ENCODE measurements around the gene SORT1. TPM values are rescaled to one million over a fixed set of nuclear protein-coding genes. Genes with fewer than 3 reads are reported as not detected.

The SORT1 gene
- total and polyA plus RNA-seq, 7 experiments from 2014 or later, result 1.0 to 25.6 (median 1.8) TPM; not detected in 2

GRCh38 chr1:109386054-109386717 is 11.5 kb downstream of the SORT1 start:
- Histone ChIP-seq H3K27me3 (ENCODE audit: control insufficient read depth in 2 of 2, insufficient read depth in 2 of 2, low read length in 2 of 2) (no peaks in the 10 kb centered on the region), H3K4me3 (ENCODE audit: low read length) (no peak overlapping the region), H3K36me3 (ENCODE audit: control insufficient read depth in 2 of 3, insufficient read depth in 3 of 3, low read length in 3 of 3) (no peaks in the 10 kb centered on the region), H3K4me1 (ENCODE audit: control insufficient read depth in 2 of 2, insufficient read depth in 2 of 2, low read length in 2 of 2) (no peaks in the 10 kb centered on the region), H3K27ac (ENCODE audit: low read depth, low read length) (no peak overlapping the region), H3K9me3 (ENCODE audit: control insufficient read depth in 2 of 3, low read length in 3 of 3) (no peaks in the 10 kb centered on the region)
- Mint-ChIP-seq H3K27ac (no peak overlapping the region), H3K27me3 (peaks cover 10 to 22% (median 21%) of the 10 kb centered on the region in 5 donors), H3K4me3 (no peak overlapping the region), H3K4me1 (peaks cover 0 to 9% (median 0%) of the 10 kb centered on the region in 7 donors), H3K36me3 (no peaks in the 10 kb centered on the region), H3K9me3 (peaks cover 0 to 1% (median 0%) of the 10 kb centered on the region in 11 donors)
- DNase-seq (no peak), ATAC-seq (no peak)
- intact Hi-C loops (cut with micrococcal nuclease), result no loop called here
- POLR2A ChIA-PET, result no interaction called here
- CTCF ChIA-PET, result no interaction called here

GRCh38 chr1:109385417-109385816 is 12.3 kb downstream of the SORT1 start:
- Histone ChIP-seq H3K9me3 (ENCODE audit: control insufficient read depth in 2 of 3, low read length in 3 of 3) (no peaks in the 10 kb centered on the region), H3K4me3 (ENCODE audit: low read length) (no peak overlapping the region), H3K27me3 (ENCODE audit: control insufficient read depth in 2 of 2, insufficient read depth in 2 of 2, low read length in 2 of 2) (no peaks in the 10 kb centered on the region), H3K4me1 (ENCODE audit: control insufficient read depth in 2 of 2, insufficient read depth in 2 of 2, low read length in 2 of 2) (no peaks in the 10 kb centered on the region), H3K27ac (ENCODE audit: low read depth, low read length) (no peak overlapping the region), H3K36me3 (ENCODE audit: control insufficient read depth in 2 of 3, insufficient read depth in 3 of 3, low read length in 3 of 3) (no peaks in the 10 kb centered on the region)
- ATAC-seq, result no peak
- Mint-ChIP-seq H3K9me3 (no peaks in the 10 kb centered on the region), H3K27ac (no peak overlapping the region), H3K4me1 (peaks cover 0 to 9% (median 0%) of the 10 kb centered on the region in 7 donors), H3K27me3 (peaks cover 10 to 22% (median 17%) of the 10 kb centered on the region in 5 donors), H3K36me3 (no peaks in the 10 kb centered on the region), H3K4me3 (no peak overlapping the region)
- intact Hi-C loops (cut with micrococcal nuclease), result no loop called here
- DNase-seq, result no peak
- ChIA-PET CTCF (no interaction called here), POLR2A (no interaction called here)

GRCh38 chr1:109383854-109384253 is 13.9 kb downstream of the SORT1 start:
- no peak for ATAC-seq
- no peaks in the 10 kb centered on the region for H3K27me3 ChIP-seq (ENCODE audit: control insufficient read depth in 2 of 2, insufficient read depth in 2 of 2, low read length in 2 of 2)
- no peaks in the 10 kb centered on the region for H3K36me3 Mint-ChIP-seq
- no peak overlapping the region for H3K4me3 Mint-ChIP-seq
- H3K9me3 ChIP-seq (ENCODE audit: control insufficient read depth in 2 of 3, low read length in 3 of 3), result no peaks in the 10 kb centered on the region
- H3K27me3 Mint-ChIP-seq, result peaks cover 2 to 8% (median 3%) of the 10 kb centered on the region in 5 donors
- peaks cover 0 to 3% (median 0%) of the 10 kb centered on the region in 7 donors for H3K4me1 Mint-ChIP-seq
- H3K36me3 ChIP-seq (ENCODE audit: control insufficient read depth in 2 of 3, insufficient read depth in 3 of 3, low read length in 3 of 3), result no peaks in the 10 kb centered on the region
- intact Hi-C loops (cut with micrococcal nuclease), result no loop called here
- DNase-seq, result no peak
- H3K4me1 ChIP-seq (ENCODE audit: control insufficient read depth in 2 of 2, insufficient read depth in 2 of 2, low read length in 2 of 2), result no peaks in the 10 kb centered on the region
- H3K4me3 ChIP-seq (ENCODE audit: low read length), result no peak overlapping the region
- POLR2A ChIA-PET, result no interaction called here
- H3K27ac Mint-ChIP-seq, result no peak overlapping the region
- CTCF ChIA-PET, result no interaction called here
- H3K9me3 Mint-ChIP-seq, result no peaks in the 10 kb centered on the region
- H3K27ac ChIP-seq (ENCODE audit: low read depth, low read length), result no peak overlapping the region

- Histone ChIP-seq H3K9me3 (ENCODE audit: control insufficient read depth in 2 of 3, low read length in 3 of 3) (no peaks in the 10 kb centered on the region), H3K27me3 (ENCODE audit: control insufficient read depth in 2 of 2, insufficient read depth in 2 of 2, low read length in 2 of 2) (no peaks in the 10 kb centered on the region), H3K4me1 (ENCODE audit: control insufficient read depth in 2 of 2, insufficient read depth in 2 of 2, low read length in 2 of 2) (no peaks in the 10 kb centered on the region), H3K36me3 (ENCODE audit: control insufficient read depth in 2 of 3, insufficient read depth in 3 of 3, low read length in 3 of 3) (no peaks in the 10 kb centered on the region), H3K4me3 (ENCODE audit: low read length) (no peak overlapping the region), H3K27ac (ENCODE audit: low read depth, low read length) (no peak overlapping the region)
- ATAC-seq, result no peak
- no peaks in the 10 kb centered on the region for H3K36me3 Mint-ChIP-seq
- intact Hi-C loops (cut with micrococcal nuclease), result no loop called here
- H3K4me3 Mint-ChIP-seq, result no peak overlapping the region
- CTCF ChIA-PET, result no interaction called here
- H3K27ac Mint-ChIP-seq, result no peak overlapping the region
- POLR2A ChIA-PET, result no interaction called here
- DNase-seq, result no peak
- no peaks in the 10 kb centered on the region for H3K9me3 Mint-ChIP-seq
- H3K4me1 Mint-ChIP-seq, result peaks cover 0 to 3% (median 0%) of the 10 kb centered on the region in 7 donors
- peaks cover 0 to 5% (median 0%) of the 10 kb centered on the region in 5 donors for H3K27me3 Mint-ChIP-seq
These were observed 14.5 kb downstream of the SORT1 start for GRCh38 chr1:109383087-109383779.

- DNase-seq (no peak), ATAC-seq (no peak)
- ChIA-PET POLR2A (no interaction called here), CTCF (no interaction called here)
- Histone ChIP-seq H3K27ac (ENCODE audit: low read depth, low read length) (no peak overlapping the region), H3K4me3 (ENCODE audit: low read length) (no peak overlapping the region), H3K9me3 (ENCODE audit: control insufficient read depth in 2 of 3, low read length in 3 of 3) (no peaks in the 10 kb centered on the region), H3K4me1 (ENCODE audit: control insufficient read depth in 2 of 2, insufficient read depth in 2 of 2, low read length in 2 of 2) (no peaks in the 10 kb centered on the region), H3K36me3 (ENCODE audit: control insufficient read depth in 2 of 3, insufficient read depth in 3 of 3, low read length in 3 of 3) (no peaks in the 10 kb centered on the region), H3K27me3 (ENCODE audit: control insufficient read depth in 2 of 2, insufficient read depth in 2 of 2, low read length in 2 of 2) (no peaks in the 10 kb centered on the region)
- intact Hi-C loops (cut with micrococcal nuclease), result no loop called here
- no peak overlapping the region for H3K4me3 Mint-ChIP-seq
- H3K36me3 Mint-ChIP-seq, result no peaks in the 10 kb centered on the region
- H3K27me3 Mint-ChIP-seq, result peaks cover 0 to 1% (median 0%) of the 10 kb centered on the region in 5 donors
- H3K9me3 Mint-ChIP-seq, result no peaks in the 10 kb centered on the region
- peaks cover 0 to 3% (median 0%) of the 10 kb centered on the region in 7 donors for H3K4me1 Mint-ChIP-seq
- H3K27ac Mint-ChIP-seq, result no peak overlapping the region
These were observed 16.1 kb downstream of the SORT1 start for GRCh38 chr1:109381573-109381972.

GRCh38 chr1:109379907-109380306 is 17.8 kb downstream of the SORT1 start:
- Histone ChIP-seq H3K27me3 (ENCODE audit: control insufficient read depth in 2 of 2, insufficient read depth in 2 of 2, low read length in 2 of 2) (no peaks in the 10 kb centered on the region), H3K4me3 (ENCODE audit: low read length) (no peak overlapping the region), H3K36me3 (ENCODE audit: control insufficient read depth in 2 of 3, insufficient read depth in 3 of 3, low read length in 3 of 3) (no peaks in the 10 kb centered on the region), H3K4me1 (ENCODE audit: control insufficient read depth in 2 of 2, insufficient read depth in 2 of 2, low read length in 2 of 2) (no peaks in the 10 kb centered on the region), H3K9me3 (ENCODE audit: control insufficient read depth in 2 of 3, low read length in 3 of 3) (no peaks in the 10 kb centered on the region), H3K27ac (ENCODE audit: low read depth, low read length) (no peak overlapping the region)
- Mint-ChIP-seq H3K4me1 (peaks cover 0 to 6% (median 0%) of the 10 kb centered on the region in 7 donors), H3K36me3 (peaks cover 0 to 5% (median 0%) of the 10 kb centered on the region in 5 donors), H3K27ac (no peak overlapping the region), H3K9me3 (no peaks in the 10 kb centered on the region), H3K27me3 (no peaks in the 10 kb centered on the region), H3K4me3 (no peak overlapping the region)
- ATAC-seq (no peak), DNase-seq (no peak)
- ChIA-PET POLR2A (no interaction called here), CTCF (interaction anchor here (1.4 kb wide), 1 partner anchor 19 kb away, joined by 3 read pairs; no protein-coding TSS in a partner anchor)
- intact Hi-C loops (cut with micrococcal nuclease), result no loop called here

- H3K27ac Mint-ChIP-seq, result no peak overlapping the region
- Histone ChIP-seq H3K4me3 (ENCODE audit: low read length) (no peak overlapping the region), H3K27me3 (ENCODE audit: control insufficient read depth in 2 of 2, insufficient read depth in 2 of 2, low read length in 2 of 2) (no peaks in the 10 kb centered on the region), H3K36me3 (ENCODE audit: control insufficient read depth in 2 of 3, insufficient read depth in 3 of 3, low read length in 3 of 3) (no peaks in the 10 kb centered on the region), H3K9me3 (ENCODE audit: control insufficient read depth in 2 of 3, low read length in 3 of 3) (no peaks in the 10 kb centered on the region), H3K27ac (ENCODE audit: low read depth, low read length) (no peak overlapping the region), H3K4me1 (ENCODE audit: control insufficient read depth in 2 of 2, insufficient read depth in 2 of 2, low read length in 2 of 2) (no peaks in the 10 kb centered on the region)
- intact Hi-C loops (cut with micrococcal nuclease), result no loop called here
- ATAC-seq (no peak), DNase-seq (no peak)
- H3K36me3 Mint-ChIP-seq, result peaks cover 0 to 6% (median 0%) of the 10 kb centered on the region in 5 donors
- H3K27me3 Mint-ChIP-seq, result no peaks in the 10 kb centered on the region
- H3K4me1 Mint-ChIP-seq, result peaks cover 0 to 6% (median 0%) of the 10 kb centered on the region in 7 donors
- ChIA-PET POLR2A (no interaction called here), CTCF (no interaction called here)
- H3K9me3 Mint-ChIP-seq, result no peaks in the 10 kb centered on the region
- H3K4me3 Mint-ChIP-seq, result no peak overlapping the region
These were observed 18.3 kb downstream of the SORT1 start for GRCh38 chr1:109379422-109379821.
